ENCODE measurements around the gene BCAS3.
A peak's percentile ranks its signal among the peaks of the same experiment; 100 is the strongest.

BCAS3 gene

DNA sequence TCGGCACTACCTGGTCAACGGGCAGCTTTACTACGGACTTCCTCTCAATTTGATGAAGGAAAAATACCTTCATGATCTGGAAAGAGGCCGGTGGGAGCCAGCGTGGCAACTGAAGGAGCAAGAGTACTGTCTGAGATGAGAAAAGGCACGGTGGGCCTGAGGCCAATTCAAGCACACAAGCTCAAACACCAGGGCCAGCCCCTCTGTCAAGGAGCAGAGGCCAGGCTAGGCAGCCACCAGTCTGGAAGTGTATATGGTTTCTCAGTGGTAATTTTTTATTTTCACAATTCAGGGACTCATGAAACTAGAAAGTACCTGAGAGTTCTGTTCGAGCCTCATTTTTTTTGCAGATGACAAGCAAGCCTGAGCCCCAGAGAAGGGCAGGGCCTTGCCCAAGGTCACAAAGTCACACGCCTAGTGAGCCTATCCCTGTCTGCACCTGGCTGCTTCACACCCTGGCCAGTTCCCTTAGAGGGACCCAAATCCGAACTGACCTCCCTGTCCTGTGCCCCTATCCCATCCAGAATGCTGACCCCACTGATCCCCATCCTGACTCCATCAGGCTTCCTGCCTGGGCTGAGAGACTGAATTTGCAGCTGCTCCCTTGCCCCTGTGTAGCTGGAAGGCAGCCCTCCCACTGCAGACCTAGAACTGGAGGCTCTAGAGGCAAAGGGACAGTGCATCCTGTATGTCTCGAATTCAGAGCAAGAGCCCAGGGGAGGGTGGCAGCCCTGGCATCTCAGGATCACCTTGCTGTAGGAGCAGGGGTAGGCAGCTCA lies 717.2 kb downstream of the BCAS3 start:
- no peak for DNase-seq

DNA sequence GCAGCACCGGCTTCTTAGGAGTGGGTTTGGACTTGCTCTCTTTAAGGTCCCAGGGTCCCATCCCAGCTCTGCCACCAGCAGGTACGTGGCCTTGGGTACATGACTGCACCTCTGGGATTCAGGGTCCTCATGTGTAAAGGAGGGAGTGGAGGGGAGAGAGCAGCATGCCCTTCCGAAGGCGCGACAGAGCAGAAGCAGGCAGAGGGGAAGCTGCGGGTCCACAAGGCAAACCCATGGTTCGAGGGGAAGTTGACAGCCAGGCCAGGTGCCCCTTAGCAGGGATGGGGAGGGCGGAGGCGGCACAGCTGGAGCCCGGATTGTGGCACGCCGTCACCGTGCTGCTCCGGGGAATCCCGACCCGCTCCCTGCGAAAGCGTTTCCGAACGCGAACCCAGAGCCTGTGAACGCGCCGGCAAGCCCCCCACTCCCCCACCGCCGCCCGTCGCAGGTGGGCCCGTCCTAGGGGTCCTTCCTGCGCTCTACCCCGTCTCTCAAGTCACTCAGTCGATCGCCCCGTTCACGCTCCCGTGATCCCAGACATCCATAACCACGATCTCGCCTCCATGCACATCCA lies 717.8 kb downstream of the BCAS3 start:
- no peak for DNase-seq

DNA sequence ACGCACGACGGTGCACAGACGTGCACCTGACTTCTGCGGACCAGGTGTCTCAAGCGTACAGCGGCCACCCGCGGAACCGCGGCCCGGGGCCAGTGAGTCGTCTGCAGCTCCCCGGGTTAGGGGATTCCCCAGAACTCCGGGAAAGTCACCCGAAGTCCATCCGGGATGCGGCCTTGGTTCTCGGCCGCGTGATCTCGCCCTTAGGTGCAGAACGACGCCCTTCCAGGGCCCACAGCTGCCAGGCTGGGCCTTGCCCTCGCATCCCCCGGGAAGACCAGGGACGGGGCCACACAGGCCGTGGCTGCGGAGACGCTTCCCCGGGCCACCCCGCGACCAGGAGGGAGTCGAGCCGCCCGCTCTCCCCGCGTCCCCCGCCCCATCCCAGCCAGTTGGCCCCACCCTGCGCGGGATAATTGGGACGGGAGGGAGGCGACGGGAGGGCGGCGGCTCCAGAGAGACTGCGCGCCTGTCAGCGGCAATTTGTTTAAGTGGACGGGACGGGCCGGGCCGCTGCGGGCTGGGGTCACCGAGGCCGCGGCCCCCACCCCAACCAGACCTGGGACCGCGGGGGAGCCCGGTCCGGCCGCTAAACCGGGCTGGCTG lies 718.4 kb downstream of the BCAS3 start:
- no peak for DNase-seq

DNA sequence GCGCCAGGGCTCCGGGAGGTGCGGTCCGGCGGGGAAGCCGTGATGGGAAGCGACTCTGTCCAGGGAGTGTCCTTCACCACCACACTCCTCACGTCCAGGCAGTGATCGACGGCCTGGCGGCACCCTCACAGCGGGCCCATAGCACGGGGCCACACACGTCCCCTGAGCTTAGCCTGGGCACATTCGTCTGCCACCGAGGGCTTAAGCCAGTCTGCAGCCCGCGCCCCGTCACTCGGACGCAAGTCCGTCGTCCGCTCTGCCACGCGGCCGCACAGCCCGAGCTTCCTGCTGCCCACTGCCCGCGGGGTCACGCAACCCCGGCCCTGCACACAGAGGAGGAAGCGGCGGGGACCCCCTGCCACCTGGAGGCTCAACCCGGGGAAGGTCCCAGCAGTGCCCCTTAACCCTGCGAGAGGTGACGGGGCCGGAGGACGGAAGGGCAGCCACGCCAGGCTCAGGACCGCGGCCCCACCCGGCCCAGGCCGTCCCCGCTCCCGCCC lies 719.0 kb downstream of the BCAS3 start:
- no peak for DNase-seq

- DNase-seq: peak; percentile 83
Observed at GRCh38 chr17:61397086-61397842, 719.6 kb downstream of the BCAS3 start.

DNA sequence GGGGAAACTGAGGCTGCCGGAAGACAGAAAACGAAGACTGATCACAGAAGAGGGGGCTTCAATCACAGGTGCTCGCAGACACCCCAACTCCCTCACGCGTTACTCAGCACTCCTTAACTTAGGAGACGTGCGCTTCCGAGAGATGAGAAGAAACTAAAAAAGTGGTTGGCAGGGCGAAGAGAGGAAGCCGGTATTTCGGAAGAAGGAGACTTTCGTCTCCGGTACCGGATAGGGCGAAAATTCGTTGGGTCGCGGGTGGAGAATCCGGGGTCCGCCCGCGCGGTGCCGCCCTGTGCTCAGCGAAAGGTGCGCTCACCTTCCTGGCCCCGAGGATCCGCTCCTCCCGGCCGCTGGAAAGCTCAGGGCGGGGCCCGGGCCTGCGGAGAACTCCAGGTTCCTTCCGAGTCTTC lies 721.1 kb downstream of the BCAS3 start:
- no peak for DNase-seq

GRCh38 chr17:61399131-61400065 lies 721.7 kb downstream of the BCAS3 start, which contains the start of gene TBX2:
Gene TBX2 (plus strand): TSS chr17:61399843. CDS start chr17:61400177, 334 bp downstream.
- peak; percentile 87 for DNase-seq

GRCh38 chr17:61400066-61400716 lies 722.5 kb downstream of the BCAS3 start:
- DNase-seq: peak; percentile 87

- DNase-seq: peak; percentile 73
Observed at GRCh38 chr17:61400717-61401388, 723.2 kb downstream of the BCAS3 start.

DNA sequence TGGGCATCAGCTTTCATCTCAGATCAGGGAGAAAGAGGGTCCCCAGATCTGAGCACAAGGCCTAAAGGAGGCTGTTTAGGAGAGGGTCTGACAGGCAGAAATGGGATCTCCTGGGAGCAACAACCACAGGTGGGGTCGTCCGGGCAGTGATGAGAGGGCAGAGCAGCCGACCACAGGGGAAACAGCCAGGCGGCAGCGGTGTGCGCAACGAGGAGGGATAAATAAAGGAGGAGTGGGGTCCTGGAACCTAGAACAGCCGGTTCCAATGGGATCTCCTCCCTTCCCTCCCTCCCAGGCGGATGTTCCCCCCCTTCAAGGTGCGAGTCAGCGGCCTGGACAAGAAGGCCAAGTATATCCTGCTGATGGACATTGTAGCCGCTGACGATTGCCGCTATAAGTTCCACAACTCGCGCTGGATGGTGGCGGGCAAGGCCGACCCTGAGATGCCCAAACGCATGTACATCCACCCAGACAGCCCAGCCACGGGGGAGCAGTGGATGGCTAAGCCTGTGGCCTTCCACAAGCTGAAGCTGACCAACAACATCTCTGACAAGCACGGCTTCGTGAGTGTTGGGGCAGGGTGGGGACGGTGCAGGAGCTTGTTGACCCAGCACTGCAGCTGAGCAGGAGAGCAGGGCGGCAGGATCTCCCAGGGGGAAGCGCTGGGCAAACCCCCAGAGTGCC lies 723.9 kb downstream of the BCAS3 start:
- DNase-seq: peak; percentile 61

GRCh38 chr17:61402073-61402541 lies 724.5 kb downstream of the BCAS3 start:
- DNase-seq: no peak

- peak; percentile 74 for DNase-seq
Observed at GRCh38 chr17:61402978-61403800, 725.5 kb downstream of the BCAS3 start.

GRCh38 chr17:61403801-61404662 lies 726.4 kb downstream of the BCAS3 start:
- DNase-seq: no peak

DNA sequence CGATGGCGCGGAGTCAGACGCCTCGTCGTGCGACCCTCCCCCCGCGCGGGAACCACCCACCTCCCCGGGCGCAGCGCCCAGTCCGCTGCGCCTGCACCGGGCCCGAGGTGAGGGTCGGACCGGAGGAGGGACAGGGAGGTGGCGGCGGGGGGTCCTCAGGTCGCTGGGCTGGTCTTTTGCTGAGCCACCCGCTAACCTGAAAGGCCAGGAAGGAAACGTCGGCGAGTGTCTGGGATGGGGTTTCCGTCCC lies 726.9 kb downstream of the BCAS3 start:
- no peak for DNase-seq

- DNase-seq: peak; percentile 78
Observed at GRCh38 chr17:61404913-61405685, 727.4 kb downstream of the BCAS3 start.

DNA sequence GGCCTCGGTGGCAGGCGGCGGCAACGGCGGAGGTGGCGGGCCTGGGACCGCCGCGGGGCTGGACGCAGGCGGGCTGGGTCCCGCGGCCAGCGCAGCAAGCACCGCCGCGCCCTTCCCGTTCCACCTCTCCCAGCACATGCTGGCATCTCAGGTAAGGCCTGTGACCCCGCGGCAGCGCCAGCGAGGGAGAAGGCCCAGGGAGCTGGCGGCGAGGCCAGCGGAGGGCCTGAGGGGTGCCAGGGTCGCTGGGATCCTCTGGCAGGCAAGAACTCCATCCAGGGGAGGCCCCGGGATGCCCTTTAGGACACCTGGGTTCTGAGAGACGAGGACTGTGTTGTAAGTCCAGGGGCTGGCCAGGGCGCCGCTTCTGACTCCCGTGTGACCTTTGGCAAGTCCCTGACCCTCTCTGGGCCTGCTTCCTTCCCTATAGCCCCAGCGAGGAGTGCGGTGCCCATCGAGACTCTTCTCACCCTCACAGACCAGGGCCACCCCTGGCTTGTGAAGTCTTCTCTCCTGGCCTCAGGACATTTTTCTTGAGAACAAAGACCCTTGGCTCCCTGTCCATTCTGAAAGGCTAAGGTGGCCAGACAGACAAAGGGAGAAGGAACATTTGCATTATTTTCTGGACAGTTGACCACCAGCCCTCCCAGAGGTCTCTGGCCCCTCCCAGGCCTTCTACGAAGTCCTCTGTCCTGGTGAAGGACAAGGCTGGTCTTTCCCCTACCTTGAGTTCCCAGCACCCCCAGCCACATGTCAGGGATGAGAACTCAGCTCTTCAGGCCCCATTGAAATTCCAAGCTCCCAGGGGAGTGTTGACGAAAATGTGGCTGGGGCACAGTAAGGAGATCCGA lies 728.3 kb downstream of the BCAS3 start:
- no peak for DNase-seq

DNA sequence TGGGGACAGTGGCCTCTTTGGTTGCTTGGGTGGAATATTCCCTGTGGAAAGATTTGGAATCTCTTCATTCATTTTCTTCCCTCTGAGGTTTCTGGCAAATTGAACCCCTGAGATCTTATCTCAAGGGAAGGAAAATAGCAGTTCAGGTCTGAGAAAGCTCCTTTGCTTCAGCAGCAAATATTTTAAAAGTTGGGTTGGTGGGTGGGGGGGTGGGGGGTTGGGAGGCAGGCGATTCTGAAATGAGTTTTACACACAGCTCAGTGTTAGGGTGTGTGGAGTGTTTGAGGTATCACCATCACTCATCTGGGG lies 728.8 kb downstream of the BCAS3 start:
- no peak for DNase-seq
